Measurements from ENCODE around the gene RELN. TPM values are rescaled to one million over a fixed set of nuclear protein-coding genes. Genes with fewer than 3 reads are reported as not detected.

The RELN gene
- total and polyA plus RNA-seq, 10 of the 15 experiments (the other 5 are each of a cell fraction or from before 2014, with no cell fraction given), result 0.11 to 0.21 TPM; not detected in 8

DNA sequence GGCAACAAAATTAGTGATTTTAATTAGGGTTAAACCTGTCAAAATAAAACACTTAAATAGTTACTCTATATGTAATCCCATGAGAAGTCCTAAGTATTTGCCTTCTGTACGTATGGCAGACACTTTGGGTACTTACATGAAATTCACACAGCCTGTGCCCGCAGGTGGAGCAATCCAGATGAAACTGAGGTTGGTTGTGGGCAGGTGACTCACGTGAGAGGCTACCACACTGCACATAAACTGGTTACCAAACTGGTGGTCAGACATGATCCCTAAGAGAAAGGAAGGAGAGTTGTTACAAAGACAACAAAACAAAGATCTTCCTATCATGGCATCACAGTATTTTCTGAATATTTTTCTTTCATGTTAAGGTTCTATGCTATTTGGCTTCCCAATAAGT is 156.1 kb downstream of the RELN start (continued):
- TF ChIP-seq NR2C2 (IDR thresholded peaks at IDR 0.05; ENCODE audit: borderline replicate concordance, control insufficient read depth, insufficient read length, low read depth), result no peak
- no peak for TF ChIP-seq FOS (IDR thresholded peaks at IDR 0.05; ENCODE audit: borderline replicate concordance, extremely low read depth, insufficient read length)

DNA sequence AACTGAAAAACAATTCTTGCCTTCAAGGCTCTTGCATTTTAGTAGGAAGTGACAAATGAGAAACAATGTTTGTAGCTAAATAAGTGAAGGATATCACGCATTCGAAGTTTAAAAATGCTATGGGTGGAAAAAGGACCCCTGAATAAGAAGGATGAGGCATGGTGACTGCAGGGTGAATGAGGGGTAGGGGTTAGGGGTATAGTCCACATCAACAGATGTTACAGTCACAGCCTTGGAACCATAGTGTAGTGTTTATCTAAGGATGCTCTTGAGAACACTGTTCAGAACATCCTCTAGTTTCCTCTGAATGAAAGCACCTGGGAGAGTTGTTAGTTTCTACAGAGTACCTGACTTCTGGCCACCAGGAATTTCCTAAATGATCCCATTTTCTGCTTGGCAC is 157.0 kb downstream of the RELN start:
- Histone ChIP-seq H3K4me1 (ENCODE audit: control insufficient read depth, insufficient read depth, low read length) (no peaks in the 10 kb centered on the region), H3K9ac (ENCODE audit: control insufficient read depth, insufficient read depth, low read length) (no peak overlapping the region), H3K79me2 (ENCODE audit: control insufficient read depth, insufficient read depth, low read length) (no peaks in the 10 kb centered on the region), H3K27me3 (replicated peaks in 1 of 2; ENCODE audit: control insufficient read depth in 2 of 2, insufficient read depth in 2 of 2, low read length in 1 of 2) (no peaks in the 10 kb centered on the region), H3K36me3 (ENCODE audit: control insufficient read depth in 2 of 2, insufficient read depth in 2 of 2, low read length in 1 of 2) (no peaks in the 10 kb centered on the region), H3K4me2 (ENCODE audit: control insufficient read depth, insufficient read depth) (no peak overlapping the region), H4K20me1 (ENCODE audit: control insufficient read depth, insufficient read depth) (no peaks in the 10 kb centered on the region), H2AFZ (ENCODE audit: control insufficient read depth, low read depth, low read length) (no peak overlapping the region), H3K9me3 (replicated peaks; ENCODE audit: control insufficient read depth, insufficient read depth, low read length) (no peaks in the 10 kb centered on the region), H3K27ac (ENCODE audit: control insufficient read depth, insufficient read depth) (no peak overlapping the region), H3K4me3 (no peak overlapping the region)
- no TSS peak for BruUV-seq (replicated peaks)
- DNase-seq (ENCODE audit: low read depth, low spot score), result no peak
- POLR2A ChIA-PET, result no interaction called here
- intact Hi-C loops (cut with micrococcal nuclease; ENCODE audit: unreplicated experiment), result no loop called here
- CTCF ChIA-PET, result no interaction called here
- no peak for ATAC-seq
- FAIRE-seq, result no peak
- SMC1A ChIA-PET (ENCODE audit: uncharacterized antibody, unreplicated experiment), result no interaction called here
- RAD21 ChIA-PET (ENCODE audit: unreplicated experiment), result no interaction called here
- 61% methylated on average over 2 of the region's 2 CpGs for WGBS (ENCODE audit: insufficient coverage, insufficient replicate concordance, low lambda C conversion rate, missing lambda C conversion rate)
- in situ Hi-C loops (cut with MboI), result no loop called here
- TF ChIP-seq RUNX3 (IDR thresholded peaks at IDR 0.05; ENCODE audit: low read length) (no peak), NFIC (IDR thresholded peaks at IDR 0.05; ENCODE audit: low read depth, low read length) (no peak), GATAD2B (conservative IDR thresholded peaks at IDR 0.05; ENCODE audit: low read depth) (no peak), KAT2A (conservative IDR thresholded peaks at IDR 0.05; ENCODE audit: control insufficient read depth, low read depth, low read length) (no peak), CTCF (IDR thresholded peaks at IDR 0.05 in 2 of 3, conservative IDR thresholded peaks at IDR 0.05 in 1 of 3; ENCODE audit: control insufficient read depth in 2 of 3, extremely low read depth in 1 of 3, insufficient read depth in 1 of 3, low read depth in 3 of 3, low read length in 3 of 3) (no peak), BRCA1 (IDR thresholded peaks at IDR 0.05; ENCODE audit: low read depth, low read length) (no peak), EGR1 (IDR thresholded peaks at IDR 0.05; ENCODE audit: borderline replicate concordance in 1 of 2, low read depth in 2 of 2, low read length in 2 of 2) (no peak), ZBED1 (IDR thresholded peaks at IDR 0.05; ENCODE audit: borderline replicate concordance) (no peak), SUZ12 (IDR thresholded peaks at IDR 0.05; ENCODE audit: unreplicated experiment) (no peak), NFYB (IDR thresholded peaks at IDR 0.05; ENCODE audit: insufficient read depth, low read depth, low read length) (no peak), ZBTB11 (CRISPR knock-in tag; IDR thresholded peaks at IDR 0.05) (no peak), ZNF622 (IDR thresholded peaks at IDR 0.05) (no peak), MAX (IDR thresholded peaks at IDR 0.05; ENCODE audit: low read depth, low read length) (no peak), CBX3 (IDR thresholded peaks at IDR 0.05; ENCODE audit: borderline replicate concordance, low read depth) (no peak)
- TF ChIP-seq, protein P1, sequence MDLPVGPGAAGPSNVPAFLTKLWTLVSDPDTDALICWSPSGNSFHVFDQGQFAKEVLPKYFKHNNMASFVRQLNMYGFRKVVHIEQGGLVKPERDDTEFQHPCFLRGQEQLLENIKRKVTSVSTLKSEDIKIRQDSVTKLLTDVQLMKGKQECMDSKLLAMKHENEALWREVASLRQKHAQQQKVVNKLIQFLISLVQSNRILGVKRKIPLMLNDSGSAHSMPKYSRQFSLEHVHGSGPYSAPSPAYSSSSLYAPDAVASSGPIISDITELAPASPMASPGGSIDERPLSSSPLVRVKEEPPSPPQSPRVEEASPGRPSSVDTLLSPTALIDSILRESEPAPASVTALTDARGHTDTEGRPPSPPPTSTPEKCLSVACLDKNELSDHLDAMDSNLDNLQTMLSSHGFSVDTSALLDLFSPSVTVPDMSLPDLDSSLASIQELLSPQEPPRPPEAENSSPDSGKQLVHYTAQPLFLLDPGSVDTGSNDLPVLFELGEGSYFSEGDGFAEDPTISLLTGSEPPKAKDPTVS (IDR thresholded peaks at IDR 0.05; ENCODE audit: low read depth, low read length), result no peak

Measured in GM12878 (cell line).